SK-N-MC (cell line): ENCODE measurements around the gene SHISA8.

Source experiments
- EZH2 ChIP-seq: fragments of 200-600 bp; sonication (generic); IDR thresholded peaks from one replicate; pipeline ENCODE4 v1.6.1; 2017; ENCODE audit warnings: antibody characterized with exemption
- FOXP2 ChIP-seq: optimal IDR thresholded peaks from 2 replicates; pipeline ENCODE3; 2011; ENCODE audit warnings: mild to moderate bottlenecking, moderate library complexity; ENCODE audit not compliant: insufficient read depth; ENCODE audit errors: extremely low read length, control extremely low read depth
- POLR2AphosphoS5 ChIP-seq: IDR thresholded peaks from 2 replicates; pipeline ENCODE4 v1.6.1; 2012; ENCODE audit warnings: mild to moderate bottlenecking, low read depth, low read length, borderline replicate concordance

- no peak for TF ChIP-seq EZH2
- no peak for TF ChIP-seq POLR2AphosphoS5
- no peak for TF ChIP-seq FOXP2
Observed at GRCh38 chr22:41885516-41885915, 29.4 kb downstream of the SHISA8 start.
